A549 (cell line): Measurements from ENCODE around the gene ITPA. TPM values are rescaled to one million over a fixed set of nuclear protein-coding genes. Genes with fewer than 3 reads are reported as not detected.

Experiments
- ATAC-seq, 2 experiments: fragments of 200-7000 bp in 1 of 2; fragments of >200 bp in 1 of 2; cut with Nextera tagmentation in 1 of 2; cut with Tn5 transposase in 1 of 2; 3 replicates each; pipeline versions ENCODE4 v1.8.0 to v1.9.1; 2018 to 2020; ENCODE audit warnings: mild to moderate bottlenecking in 1 of 2, moderate library complexity in 1 of 2
- CTCF ChIA-PET: fragments of 300-600 bp; sonication (Branson Sonifier 250); formaldehyde crosslinking; extraction: SDS; loops from one replicate; lab custom pipeline; 2021; ENCODE audit warnings: antibody characterized with exemption, inconsistent platforms; lab: Yijun Ruan, JAX
- POLR2A ChIA-PET: fragments of 350-600 bp; formaldehyde crosslinking; extraction: SDS; loops from one replicate; lab custom pipeline; 2021; ENCODE audit warnings: antibody characterized with exemption, inconsistent platforms; lab: Yijun Ruan, JAX
- DNase-seq, 2 experiments: peaks; one replicate each; pipeline versions ENCODE4 v3.0.0 to v3.0.0-alpha.2; 2011 to 2016; ENCODE audit warnings: low read depth in 1 of 2, low spot score in 1 of 2
- FAIRE-seq: peaks from 2 replicates; lab custom pipeline; 2011; peaks lifted over from hg19 to GRCh38; lab: Jason Lieb, UNC
- H3K27ac ChIP-seq, 2 experiments: fragments of >200 bp; sonication (Bioruptor Twin); formaldehyde crosslinking; 3 replicates each; pipeline ENCODE4 v1.5.1; 2016 to 2017
- H3K4me1 ChIP-seq: fragments of >200 bp; sonication (Bioruptor Twin); formaldehyde crosslinking; 3 replicates; pipeline ENCODE4 v1.6.1; 2016
- H3K4me2 ChIP-seq: fragments of >200 bp; sonication (Bioruptor Twin); formaldehyde crosslinking; 3 replicates; pipeline ENCODE4 v1.6.1; 2016
- H3K4me3 ChIP-seq: fragments of >200 bp; sonication (Bioruptor Twin); formaldehyde crosslinking; 3 replicates; pipeline ENCODE4 v1.5.1; 2016
- H3K9me3 ChIP-seq: fragments of >200 bp; sonication (Bioruptor Twin); formaldehyde crosslinking; 3 replicates; pipeline ENCODE4 v1.6.1; 2016
- BHLHE40 ChIP-seq: IDR thresholded peaks from 2 replicates; pipeline ENCODE4 v1.6.1; 2012; ENCODE audit warnings: low read depth, low read length, inconsistent platforms
- CBX2 ChIP-seq: fragments of 200-600 bp; sonication (generic); IDR thresholded peaks from 2 replicates; pipeline ENCODE4 v1.6.1; 2016; ENCODE audit warnings: low read depth, mild to moderate bottlenecking, borderline replicate concordance
- CBX8 ChIP-seq: fragments of 200-600 bp; sonication (generic); IDR thresholded peaks from 2 replicates; pipeline ENCODE4 v1.6.1; 2016
- CHD2 ChIP-seq: fragments of 150-350 bp; IDR thresholded peaks from 2 replicates; pipeline ENCODE4 v1.6.1; 2014; ENCODE audit warnings: low read length; ENCODE audit not compliant: partially characterized antibody
- EP300 ChIP-seq, 2 experiments: fragments of >200 bp; sonication (Bioruptor Twin); formaldehyde crosslinking; IDR thresholded peaks; 2 replicates in 1 of 2; 3 replicates in 1 of 2; pipeline ENCODE4 v1.6.1; 2016 to 2017
- FOSB ChIP-seq: fragments of 250-450 bp; sonication (Bioruptor Pico); IDR thresholded peaks from 2 replicates; pipeline ENCODE4 v1.5.0; 2020; ENCODE audit warnings: mild to moderate bottlenecking, moderate library complexity
- HOXA7 ChIP-seq: fragments of 250-450 bp; sonication (Bioruptor Pico); IDR thresholded peaks from 2 replicates; pipeline ENCODE4 v1.5.0; 2020; ENCODE audit warnings: mild to moderate bottlenecking, moderate library complexity
- HOXB5 ChIP-seq: fragments of 250-450 bp; sonication (Bioruptor Pico); IDR thresholded peaks from 2 replicates; pipeline ENCODE4 v1.5.0; 2020; ENCODE audit warnings: mild to moderate bottlenecking, moderate library complexity
- JUNB ChIP-seq: fragments of >200 bp; sonication (Bioruptor Twin); formaldehyde crosslinking; IDR thresholded peaks from 2 replicates; pipeline ENCODE4 v1.6.1; 2016
- MYC ChIP-seq: IDR thresholded peaks from 2 replicates; pipeline ENCODE4 v1.6.1; 2012; ENCODE audit warnings: mild to moderate bottlenecking, inconsistent platforms, low read length, improper control_type of control experiment, borderline replicate concordance
- NFE2L2 ChIP-seq: fragments of 150-350 bp; conservative IDR thresholded peaks from 2 replicates; pipeline ENCODE4 v1.6.1; 2014; ENCODE audit warnings: low read length
- NPAS2 ChIP-seq: fragments of 250-450 bp; sonication (Bioruptor Pico); IDR thresholded peaks from 2 replicates; pipeline ENCODE4 v1.8.0; 2022; ENCODE audit warnings: mild to moderate bottlenecking, moderate library complexity, borderline replicate concordance
- POLR2AphosphoS2 ChIP-seq: conservative IDR thresholded peaks from 2 replicates; pipeline ENCODE4 v1.6.1; 2012; ENCODE audit warnings: low read length, improper control_type of control experiment, inconsistent platforms
- RAD21 ChIP-seq, 2 experiments: fragments of >200 bp in 1 of 2; sonication (Bioruptor Twin) in 1 of 2; formaldehyde crosslinking in 1 of 2; IDR thresholded peaks in 1 of 2; conservative IDR thresholded peaks in 1 of 2; 2 replicates in 1 of 2; 3 replicates in 1 of 2; pipeline ENCODE4 v1.6.1; 2012 to 2018; ENCODE audit warnings: inconsistent platforms in 1 of 2
- RARB ChIP-seq: fragments of 250-450 bp; sonication (Bioruptor Pico); IDR thresholded peaks from 2 replicates; pipeline ENCODE4 v1.8.0; 2021; ENCODE audit warnings: mild to moderate bottlenecking, moderate library complexity
- RNF2 ChIP-seq: fragments of 200-600 bp; sonication (generic); IDR thresholded peaks from 2 replicates; pipeline ENCODE4 v1.6.1; 2016; ENCODE audit warnings: low read depth, mild to moderate bottlenecking, antibody characterized with exemption, moderate library complexity, borderline replicate concordance
- SREBF2 ChIP-seq: fragments of 450-650 bp; IDR thresholded peaks from 2 replicates; pipeline ENCODE4 v1.6.1; 2014; ENCODE audit warnings: mild to moderate bottlenecking, moderate library complexity
- TFCP2L1 ChIP-seq: fragments of 250-450 bp; sonication (Bioruptor Pico); IDR thresholded peaks from 2 replicates; pipeline ENCODE4 v1.5.0; 2021; ENCODE audit warnings: mild to moderate bottlenecking
- ZC3H11A ChIP-seq: fragments of 450-650 bp; IDR thresholded peaks from 2 replicates; pipeline ENCODE4 v1.6.1; 2014; ENCODE audit warnings: antibody characterized with exemption, mild to moderate bottlenecking
- ZNF302 ChIP-seq: fragments of 250-450 bp; sonication (Bioruptor Pico); IDR thresholded peaks from 2 replicates; pipeline ENCODE4 v1.9.0; 2021; ENCODE audit warnings: inconsistent platforms, mild to moderate bottlenecking, moderate library complexity
- ZSCAN20 ChIP-seq: fragments of 250-450 bp; sonication (Bioruptor Pico); IDR thresholded peaks from 2 replicates; pipeline ENCODE4 v1.8.0; 2022; ENCODE audit warnings: mild to moderate bottlenecking, moderate library complexity
- WGBS: methylation state at CpG from one replicate; pipeline ENCODE4 v1.1.6; 2017; ENCODE audit errors: missing lambda C conversion rate; 5-methylcytosine and 5-hydroxymethylcytosine counted together
- polyA plus RNA-seq, 4 experiments: library from polyadenylated mRNA; depleted of rRNA in 3 of 4; stranded (reverse); fragments of >200 nt; fragmentation: RNase III in 1 of 4; extraction: RNeasy Plus Mini Kit Qiagen cat#74134 plus additional on column Dnase treatment in 1 of 4; gene quantifications; 2 replicates in 3 of 4; 3 replicates in 1 of 4; pipeline ENCODE4 v1.2.3, GENCODE V29; 2011 to 2017
- TF ChIP-seq, protein P1 (sequence below): IDR thresholded peaks from 2 replicates; pipeline ENCODE4 v1.6.1; 2012
- TF ChIP-seq, protein P2 (sequence below): fragments of >200 bp; sonication (Bioruptor Twin); formaldehyde crosslinking; IDR thresholded peaks from 3 replicates; pipeline ENCODE4 v1.5.1; 2016
- TF ChIP-seq, protein P3 (sequence below): fragments of >200 bp; sonication (Bioruptor Twin); formaldehyde crosslinking; IDR thresholded peaks from 3 replicates; pipeline ENCODE4 v1.6.1; 2016
- TF ChIP-seq, protein P4 (sequence below): fragments of 250-450 bp; sonication (Bioruptor Pico); IDR thresholded peaks from 2 replicates; pipeline ENCODE4 v1.5.0; 2021; ENCODE audit warnings: mild to moderate bottlenecking, moderate library complexity, borderline replicate concordance
- TF ChIP-seq, protein P5 (sequence below): fragments of 200-600 bp; sonication (generic); IDR thresholded peaks from 2 replicates; pipeline ENCODE4 v1.6.1; 2016; ENCODE audit warnings: antibody characterized with exemption, mild to moderate bottlenecking, moderate library complexity

Gene ITPA
- polyA plus RNA-seq, 2 of the 4 experiments (the other 2 are of a cell fraction): 54.0 to 106 TPM

- CTCF ChIA-PET: interaction anchor here (1.1 to 1.5 kb wide), 2 partner anchors 22 to 79 kb away, joined by 3 to 5 read pairs; no protein-coding TSS in a partner anchor
- POLR2A ChIA-PET: no interaction called here
- FAIRE-seq: no peak
- no peak for DNase-seq
- ATAC-seq: no peak
- H3K27ac ChIP-seq: no peak overlapping the region
- TF ChIP-seq JUNB (no peak), ZNF302 (CRISPR knock-in tag) (no peak), SREBF2 (no peak), NPAS2 (CRISPR knock-in tag) (no peak), HOXA7 (no peak), HOXB5 (CRISPR knock-in tag) (no peak), ZC3H11A (no peak), POLR2AphosphoS2 (no peak)
- TF ChIP-seq, protein P1, sequence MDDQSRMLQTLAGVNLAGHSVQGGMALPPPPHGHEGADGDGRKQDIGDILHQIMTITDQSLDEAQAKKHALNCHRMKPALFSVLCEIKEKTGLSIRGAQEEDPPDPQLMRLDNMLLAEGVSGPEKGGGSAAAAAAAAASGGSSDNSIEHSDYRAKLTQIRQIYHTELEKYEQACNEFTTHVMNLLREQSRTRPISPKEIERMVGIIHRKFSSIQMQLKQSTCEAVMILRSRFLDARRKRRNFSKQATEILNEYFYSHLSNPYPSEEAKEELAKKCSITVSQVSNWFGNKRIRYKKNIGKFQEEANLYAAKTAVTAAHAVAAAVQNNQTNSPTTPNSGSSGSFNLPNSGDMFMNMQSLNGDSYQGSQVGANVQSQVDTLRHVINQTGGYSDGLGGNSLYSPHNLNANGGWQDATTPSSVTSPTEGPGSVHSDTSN: no peak
- TF ChIP-seq, protein P2, sequence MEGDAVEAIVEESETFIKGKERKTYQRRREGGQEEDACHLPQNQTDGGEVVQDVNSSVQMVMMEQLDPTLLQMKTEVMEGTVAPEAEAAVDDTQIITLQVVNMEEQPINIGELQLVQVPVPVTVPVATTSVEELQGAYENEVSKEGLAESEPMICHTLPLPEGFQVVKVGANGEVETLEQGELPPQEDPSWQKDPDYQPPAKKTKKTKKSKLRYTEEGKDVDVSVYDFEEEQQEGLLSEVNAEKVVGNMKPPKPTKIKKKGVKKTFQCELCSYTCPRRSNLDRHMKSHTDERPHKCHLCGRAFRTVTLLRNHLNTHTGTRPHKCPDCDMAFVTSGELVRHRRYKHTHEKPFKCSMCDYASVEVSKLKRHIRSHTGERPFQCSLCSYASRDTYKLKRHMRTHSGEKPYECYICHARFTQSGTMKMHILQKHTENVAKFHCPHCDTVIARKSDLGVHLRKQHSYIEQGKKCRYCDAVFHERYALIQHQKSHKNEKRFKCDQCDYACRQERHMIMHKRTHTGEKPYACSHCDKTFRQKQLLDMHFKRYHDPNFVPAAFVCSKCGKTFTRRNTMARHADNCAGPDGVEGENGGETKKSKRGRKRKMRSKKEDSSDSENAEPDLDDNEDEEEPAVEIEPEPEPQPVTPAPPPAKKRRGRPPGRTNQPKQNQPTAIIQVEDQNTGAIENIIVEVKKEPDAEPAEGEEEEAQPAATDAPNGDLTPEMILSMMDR: no peak
- H3K4me3 ChIP-seq: no peak overlapping the region
- H3K4me2 ChIP-seq: no peak overlapping the region
- WGBS: 89% methylated on average over 7 of the region's 7 CpGs
- no peaks in the 10 kb centered on the region for H3K9me3 ChIP-seq
- no peaks in the 10 kb centered on the region for H3K4me1 ChIP-seq
These were observed 13.6 kb upstream of the ITPA start for GRCh38 chr20:3195590-3196237.

GRCh38 chr20:3199206-3199605 is 10.1 kb upstream of the ITPA start:
- Histone ChIP-seq H3K4me3 (no peak overlapping the region), H3K27ac (no peak overlapping the region), H3K9me3 (no peaks in the 10 kb centered on the region), H3K4me2 (no peak overlapping the region), H3K4me1 (peaks cover 8% of the 10 kb centered on the region; the same call in 2 of the 3 replicates)
- no peak for ATAC-seq
- no peak for DNase-seq
- FAIRE-seq: no peak
- ChIA-PET POLR2A (interaction anchor here (0.9 kb wide), 1 partner anchor 10 kb away, joined by 3 read pairs; the partner anchor contains the start of gene ITPA), CTCF (interaction anchor here (0.9 kb wide), 1 partner anchor 29 kb away, joined by 3 read pairs; no protein-coding TSS in a partner anchor)
- WGBS: 44% methylated on average over 2 of the region's 2 CpGs
- TF ChIP-seq CBX8 (no peak), BHLHE40 (no peak), RARB (CRISPR knock-in tag) (no peak), RNF2 (no peak), SREBF2 (no peak), MYC (no peak), FOSB (CRISPR knock-in tag) (no peak), RAD21 (conservative IDR thresholded peaks at IDR 0.05 in 1 of 2, IDR thresholded peaks at IDR 0.05 in 1 of 2) (no peak), NFE2L2 (no peak), ZC3H11A (no peak), EP300 (IDR thresholded peaks at IDR 0.05) (no peak), CHD2 (no peak), CBX2 (no peak), TFCP2L1 (CRISPR knock-in tag) (no peak), ZSCAN20 (CRISPR knock-in tag) (no peak)
- TF ChIP-seq, protein P3, sequence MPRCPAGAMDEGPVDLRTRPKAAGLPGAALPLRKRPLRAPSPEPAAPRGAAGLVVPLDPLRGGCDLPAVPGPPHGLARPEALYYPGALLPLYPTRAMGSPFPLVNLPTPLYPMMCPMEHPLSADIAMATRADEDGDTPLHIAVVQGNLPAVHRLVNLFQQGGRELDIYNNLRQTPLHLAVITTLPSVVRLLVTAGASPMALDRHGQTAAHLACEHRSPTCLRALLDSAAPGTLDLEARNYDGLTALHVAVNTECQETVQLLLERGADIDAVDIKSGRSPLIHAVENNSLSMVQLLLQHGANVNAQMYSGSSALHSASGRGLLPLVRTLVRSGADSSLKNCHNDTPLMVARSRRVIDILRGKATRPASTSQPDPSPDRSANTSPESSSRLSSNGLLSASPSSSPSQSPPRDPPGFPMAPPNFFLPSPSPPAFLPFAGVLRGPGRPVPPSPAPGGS: no peak
- TF ChIP-seq, protein P4, sequence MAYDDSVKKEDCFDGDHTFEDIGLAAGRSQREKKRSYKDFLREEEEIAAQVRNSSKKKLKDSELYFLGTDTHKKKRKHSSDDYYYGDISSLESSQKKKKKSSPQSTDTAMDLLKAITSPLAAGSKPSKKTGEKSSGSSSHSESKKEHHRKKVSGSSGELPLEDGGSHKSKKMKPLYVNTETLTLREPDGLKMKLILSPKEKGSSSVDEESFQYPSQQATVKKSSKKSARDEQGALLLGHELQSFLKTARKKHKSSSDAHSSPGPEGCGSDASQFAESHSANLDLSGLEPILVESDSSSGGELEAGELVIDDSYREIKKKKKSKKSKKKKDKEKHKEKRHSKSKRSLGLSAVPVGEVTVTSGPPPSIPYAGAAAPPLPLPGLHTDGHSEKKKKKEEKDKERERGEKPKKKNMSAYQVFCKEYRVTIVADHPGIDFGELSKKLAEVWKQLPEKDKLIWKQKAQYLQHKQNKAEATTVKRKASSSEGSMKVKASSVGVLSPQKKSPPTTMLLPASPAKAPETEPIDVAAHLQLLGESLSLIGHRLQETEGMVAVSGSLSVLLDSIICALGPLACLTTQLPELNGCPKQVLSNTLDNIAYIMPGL: no peak
- TF ChIP-seq, protein P5, sequence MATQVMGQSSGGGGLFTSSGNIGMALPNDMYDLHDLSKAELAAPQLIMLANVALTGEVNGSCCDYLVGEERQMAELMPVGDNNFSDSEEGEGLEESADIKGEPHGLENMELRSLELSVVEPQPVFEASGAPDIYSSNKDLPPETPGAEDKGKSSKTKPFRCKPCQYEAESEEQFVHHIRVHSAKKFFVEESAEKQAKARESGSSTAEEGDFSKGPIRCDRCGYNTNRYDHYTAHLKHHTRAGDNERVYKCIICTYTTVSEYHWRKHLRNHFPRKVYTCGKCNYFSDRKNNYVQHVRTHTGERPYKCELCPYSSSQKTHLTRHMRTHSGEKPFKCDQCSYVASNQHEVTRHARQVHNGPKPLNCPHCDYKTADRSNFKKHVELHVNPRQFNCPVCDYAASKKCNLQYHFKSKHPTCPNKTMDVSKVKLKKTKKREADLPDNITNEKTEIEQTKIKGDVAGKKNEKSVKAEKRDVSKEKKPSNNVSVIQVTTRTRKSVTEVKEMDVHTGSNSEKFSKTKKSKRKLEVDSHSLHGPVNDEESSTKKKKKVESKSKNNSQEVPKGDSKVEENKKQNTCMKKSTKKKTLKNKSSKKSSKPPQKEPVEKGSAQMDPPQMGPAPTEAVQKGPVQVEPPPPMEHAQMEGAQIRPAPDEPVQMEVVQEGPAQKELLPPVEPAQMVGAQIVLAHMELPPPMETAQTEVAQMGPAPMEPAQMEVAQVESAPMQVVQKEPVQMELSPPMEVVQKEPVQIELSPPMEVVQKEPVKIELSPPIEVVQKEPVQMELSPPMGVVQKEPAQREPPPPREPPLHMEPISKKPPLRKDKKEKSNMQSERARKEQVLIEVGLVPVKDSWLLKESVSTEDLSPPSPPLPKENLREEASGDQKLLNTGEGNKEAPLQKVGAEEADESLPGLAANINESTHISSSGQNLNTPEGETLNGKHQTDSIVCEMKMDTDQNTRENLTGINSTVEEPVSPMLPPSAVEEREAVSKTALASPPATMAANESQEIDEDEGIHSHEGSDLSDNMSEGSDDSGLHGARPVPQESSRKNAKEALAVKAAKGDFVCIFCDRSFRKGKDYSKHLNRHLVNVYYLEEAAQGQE: no peak
